Measurements from ENCODE around the gene ZBTB25. TPM values are rescaled to one million over a fixed set of nuclear protein-coding genes. Genes with fewer than 3 reads are reported as not detected.
A peak's percentile ranks its signal among the peaks of the same experiment; 100 is the strongest.

Gene ZBTB25
- total and polyA plus RNA-seq, 10 of the 15 experiments (the other 5 are each of a cell fraction or from before 2014, with no cell fraction given) = 4.1 to 33.9 (median 9.7) TPM

GRCh38 chr14:64503434-64504309, at the start of gene ZBTB25 (continued):
- TF ChIP-seq NR2F1 (conservative IDR thresholded peaks at IDR 0.05) (peak; percentile 18; the same call in 1 of the 2 replicates), NFYB (IDR thresholded peaks at IDR 0.05; ENCODE audit: insufficient read depth, low read depth, low read length) (no peak), CUX1 (IDR thresholded peaks at IDR 0.05; ENCODE audit: insufficient replicate concordance, low read depth, low read length) (no peak), SIN3A (IDR thresholded peaks at IDR 0.05; ENCODE audit: low read depth, low read length) (peak; percentile 33), ZNF207 (IDR thresholded peaks at IDR 0.05; ENCODE audit: borderline replicate concordance) (peak; percentile 88; the same call in 1 of the 2 replicates), RELB (IDR thresholded peaks at IDR 0.05; ENCODE audit: low read depth) (peak; percentile 79), ETV6 (conservative IDR thresholded peaks at IDR 0.05 in 1 of 2, IDR thresholded peaks at IDR 0.05 in 1 of 2; ENCODE audit: borderline replicate concordance in 1 of 2, low read depth in 1 of 2) (0 out of 4 replicates have a peak, but pooled peaks of 1 of the 2 experiments have one; percentile 2), IRF5 (IDR thresholded peaks at IDR 0.05; ENCODE audit: borderline replicate concordance) (no peak), RELA (IDR thresholded peaks at IDR 0.05; ENCODE audit: borderline replicate concordance, partially characterized antibody) (peak; percentile 98), KAT2A (conservative IDR thresholded peaks at IDR 0.05; ENCODE audit: control insufficient read depth, low read depth, low read length) (no peak), TCF3 (IDR thresholded peaks at IDR 0.05; ENCODE audit: borderline replicate concordance, insufficient read depth, low read depth, low read length) (peak; percentile 11; the same call in 1 of the 2 replicates), GATAD2B (conservative IDR thresholded peaks at IDR 0.05; ENCODE audit: low read depth) (0 out of 2 replicates have a peak, but pooled peaks have one; percentile 21), TCF7 (IDR thresholded peaks at IDR 0.05; ENCODE audit: borderline replicate concordance) (no peak), RFX5 (IDR thresholded peaks at IDR 0.05; ENCODE audit: low read depth, low read length) (no peak), RAD51 (IDR thresholded peaks at IDR 0.05) (peak; percentile 67), SMAD5 (IDR thresholded peaks at IDR 0.05; ENCODE audit: low read depth) (peak; percentile 21; the same call in 1 of the 2 replicates), KLF5 (IDR thresholded peaks at IDR 0.05; ENCODE audit: partially characterized antibody) (no peak), TCF12 (IDR thresholded peaks at IDR 0.05; ENCODE audit: low read depth, low read length) (peak; percentile 69), EP300 (IDR thresholded peaks at IDR 0.05; ENCODE audit: borderline replicate concordance in 1 of 2, control insufficient read depth in 1 of 2, low read depth in 2 of 2, low read length in 2 of 2) (peak; percentile 82 to 86), RB1 (IDR thresholded peaks at IDR 0.05; ENCODE audit: borderline replicate concordance) (peak; percentile 87; the same call in 1 of the 2 replicates)

All from GM12878 (cell line).